ENCODE results near the gene HDGFL3. TPM values are rescaled to one million over a fixed set of nuclear protein-coding genes. Genes with fewer than 3 reads are reported as not detected.

HDGFL3 gene
- total and polyA plus RNA-seq, 4 experiments from 2014 or later, result 1.7 to 6.5 (median 3.3) TPM

- Histone ChIP-seq H3K27ac (ENCODE audit: low read depth, low read length) (no peak overlapping the region), H3K4me1 (ENCODE audit: insufficient read depth, low read length) (no peaks in the 10 kb centered on the region), H3K27me3 (ENCODE audit: insufficient read depth, low read length) (no peaks in the 10 kb centered on the region), H3K36me3 (ENCODE audit: insufficient read depth, low read length) (no peaks in the 10 kb centered on the region), H3K9me3 (ENCODE audit: control insufficient read depth in 1 of 2, low read length in 2 of 2) (no peaks in the 10 kb centered on the region), H3K4me3 (ENCODE audit: low read length in 2 of 2) (no peak overlapping the region)
- CTCF ChIA-PET (ENCODE audit: partially characterized antibody), result no interaction called here
- DNase-seq, result no peak
- H3K4me3 Mint-ChIP-seq, result no peak overlapping the region
- no peaks in the 10 kb centered on the region for H3K4me1 Mint-ChIP-seq
- POLR2A ChIA-PET (ENCODE audit: partially characterized antibody), result no interaction called here
- H3K36me3 Mint-ChIP-seq, result no peaks in the 10 kb centered on the region
- H3K27ac Mint-ChIP-seq, result no peak overlapping the region
- peaks cover 0 to 3% (median 0%) of the 10 kb centered on the region in 8 donors for H3K9me3 Mint-ChIP-seq
- H3K27me3 Mint-ChIP-seq, result peaks cover 5 to 8% of the 10 kb centered on the region in 2 donors
- intact Hi-C loops (cut with micrococcal nuclease), result no loop called here
Measured at GRCh38 chr15:83115831-83116565, 91.6 kb downstream of the HDGFL3 start.

- Histone ChIP-seq H3K4me1 (ENCODE audit: insufficient read depth, low read length) (no peaks in the 10 kb centered on the region), H3K9me3 (ENCODE audit: control insufficient read depth in 1 of 2, low read length in 2 of 2) (no peaks in the 10 kb centered on the region), H3K27ac (ENCODE audit: low read depth, low read length) (no peak overlapping the region), H3K36me3 (ENCODE audit: insufficient read depth, low read length) (no peaks in the 10 kb centered on the region), H3K4me3 (ENCODE audit: low read length in 2 of 2) (no peak overlapping the region), H3K27me3 (ENCODE audit: insufficient read depth, low read length) (no peaks in the 10 kb centered on the region)
- Mint-ChIP-seq H3K9me3 (peaks cover 0 to 3% (median 0%) of the 10 kb centered on the region in 8 donors), H3K27me3 (peaks cover 8 to 10% of the 10 kb centered on the region in 2 donors), H3K36me3 (no peaks in the 10 kb centered on the region), H3K4me1 (no peaks in the 10 kb centered on the region), H3K4me3 (no peak overlapping the region), H3K27ac (no peak overlapping the region)
- no peak for DNase-seq
- POLR2A ChIA-PET (ENCODE audit: partially characterized antibody), result no interaction called here
- intact Hi-C loops (cut with micrococcal nuclease), result no loop called here
- CTCF ChIA-PET (ENCODE audit: partially characterized antibody), result no interaction called here
Measured at GRCh38 chr15:83115410-83115809, 92.2 kb downstream of the HDGFL3 start.

- no peaks in the 10 kb centered on the region for H3K36me3 Mint-ChIP-seq
Measured at GRCh38 chr15:83114856-83115255, 92.8 kb downstream of the HDGFL3 start.

GRCh38 chr15:83113881-83114674, 93.5 kb downstream of the HDGFL3 start:
- H3K27ac ChIP-seq (ENCODE audit: low read depth, low read length), result no peak overlapping the region
- no peak overlapping the region for H3K4me3 ChIP-seq (ENCODE audit: low read length in 2 of 2)
- H3K4me1 ChIP-seq (ENCODE audit: insufficient read depth, low read length), result no peaks in the 10 kb centered on the region
- Mint-ChIP-seq H3K27ac (no peak overlapping the region), H3K27me3 (peaks cover 17 to 22% of the 10 kb centered on the region in 2 donors), H3K9me3 (peaks cover 0 to 3% (median 0%) of the 10 kb centered on the region in 8 donors), H3K4me3 (no peak overlapping the region), H3K36me3 (no peaks in the 10 kb centered on the region), H3K4me1 (peaks cover 0 to 3% (median 2%) of the 10 kb centered on the region in 4 donors)
- H3K27me3 ChIP-seq (ENCODE audit: insufficient read depth, low read length), result no peaks in the 10 kb centered on the region
- no peak for DNase-seq
- intact Hi-C loops (cut with micrococcal nuclease), result no loop called here
- ChIA-PET CTCF (ENCODE audit: partially characterized antibody) (no interaction called here), POLR2A (ENCODE audit: partially characterized antibody) (no interaction called here)
- no peaks in the 10 kb centered on the region for H3K36me3 ChIP-seq (ENCODE audit: insufficient read depth, low read length)
- no peaks in the 10 kb centered on the region for H3K9me3 ChIP-seq (ENCODE audit: control insufficient read depth in 1 of 2, low read length in 2 of 2)

More at GRCh38 chr15:83114856-83115255, 92.8 kb downstream of the HDGFL3 start:
- Histone ChIP-seq H3K36me3 (ENCODE audit: insufficient read depth, low read length) (no peaks in the 10 kb centered on the region), H3K4me3 (ENCODE audit: low read length in 2 of 2) (no peak overlapping the region), H3K9me3 (ENCODE audit: control insufficient read depth in 1 of 2, low read length in 2 of 2) (no peaks in the 10 kb centered on the region), H3K27me3 (ENCODE audit: insufficient read depth, low read length) (no peaks in the 10 kb centered on the region), H3K4me1 (ENCODE audit: insufficient read depth, low read length) (no peaks in the 10 kb centered on the region), H3K27ac (ENCODE audit: low read depth, low read length) (no peak overlapping the region)
- no peak for DNase-seq
- Mint-ChIP-seq H3K4me3 (no peak overlapping the region), H3K9me3 (peaks cover 0 to 3% (median 0%) of the 10 kb centered on the region in 8 donors), H3K27me3 (peaks cover 12 to 15% of the 10 kb centered on the region in 2 donors), H3K4me1 (no peaks in the 10 kb centered on the region), H3K27ac (no peak overlapping the region)
- CTCF ChIA-PET (ENCODE audit: partially characterized antibody), result no interaction called here
- POLR2A ChIA-PET (ENCODE audit: partially characterized antibody), result no interaction called here
- intact Hi-C loops (cut with micrococcal nuclease), result no loop called here

GRCh38 chr15:83112956-83113299, 94.7 kb downstream of the HDGFL3 start:
- no peak overlapping the region for H3K4me3 Mint-ChIP-seq
- peaks cover 0 to 3% (median 0%) of the 10 kb centered on the region in 8 donors for H3K9me3 Mint-ChIP-seq
- H3K27me3 Mint-ChIP-seq, result peaks cover 22 to 33% of the 10 kb centered on the region in 2 donors
- H3K4me1 Mint-ChIP-seq, result peaks cover 2 to 14% (median 8%) of the 10 kb centered on the region in 4 donors
- no peaks in the 10 kb centered on the region for H3K36me3 ChIP-seq (ENCODE audit: insufficient read depth, low read length)
- no peak overlapping the region for H3K27ac ChIP-seq (ENCODE audit: low read depth, low read length)
- intact Hi-C loops (cut with micrococcal nuclease), result no loop called here
- CTCF ChIA-PET (ENCODE audit: partially characterized antibody), result no interaction called here
- DNase-seq, result no peak
- no peaks in the 10 kb centered on the region for H3K9me3 ChIP-seq (ENCODE audit: control insufficient read depth in 1 of 2, low read length in 2 of 2)
- POLR2A ChIA-PET (ENCODE audit: partially characterized antibody), result no interaction called here
- peaks cover 11% of the 10 kb centered on the region for H3K27me3 ChIP-seq (ENCODE audit: insufficient read depth, low read length)
- no peaks in the 10 kb centered on the region for H3K36me3 Mint-ChIP-seq
- H3K4me1 ChIP-seq (ENCODE audit: insufficient read depth, low read length), result peaks cover 8% of the 10 kb centered on the region
- H3K27ac Mint-ChIP-seq, result no peak overlapping the region
- H3K4me3 ChIP-seq (ENCODE audit: low read length in 2 of 2), result no peak overlapping the region

GRCh38 chr15:83112233-83112955, 95.2 kb downstream of the HDGFL3 start:
- Mint-ChIP-seq H3K4me3 (no peak overlapping the region), H3K27ac (no peak overlapping the region), H3K36me3 (no peaks in the 10 kb centered on the region), H3K9me3 (peaks cover 0 to 3% (median 0%) of the 10 kb centered on the region in 8 donors), H3K27me3 (peaks cover 22 to 33% of the 10 kb centered on the region in 2 donors), H3K4me1 (peaks cover 2 to 14% (median 8%) of the 10 kb centered on the region in 4 donors)
- Histone ChIP-seq H3K27me3 (ENCODE audit: insufficient read depth, low read length) (peaks cover 11% of the 10 kb centered on the region), H3K36me3 (ENCODE audit: insufficient read depth, low read length) (no peaks in the 10 kb centered on the region), H3K27ac (ENCODE audit: low read depth, low read length) (no peak overlapping the region), H3K4me3 (ENCODE audit: low read length in 2 of 2) (no peak overlapping the region), H3K9me3 (ENCODE audit: control insufficient read depth in 1 of 2, low read length in 2 of 2) (no peaks in the 10 kb centered on the region), H3K4me1 (ENCODE audit: insufficient read depth, low read length) (peaks cover 11% of the 10 kb centered on the region)
- CTCF ChIA-PET (ENCODE audit: partially characterized antibody), result no interaction called here
- DNase-seq, result no peak
- POLR2A ChIA-PET (ENCODE audit: partially characterized antibody), result no interaction called here
- intact Hi-C loops (cut with micrococcal nuclease), result no loop called here

- Mint-ChIP-seq H3K4me3 (no peak overlapping the region), H3K27ac (no peak overlapping the region), H3K36me3 (no peaks in the 10 kb centered on the region), H3K4me1 (peaks cover 6 to 20% (median 12%) of the 10 kb centered on the region in 4 donors), H3K9me3 (peaks cover 0 to 3% (median 0%) of the 10 kb centered on the region in 8 donors), H3K27me3 (peaks cover 28 to 38% of the 10 kb centered on the region in 2 donors)
- H3K27me3 ChIP-seq (ENCODE audit: insufficient read depth, low read length), result peaks cover 11% of the 10 kb centered on the region
- no peaks in the 10 kb centered on the region for H3K36me3 ChIP-seq (ENCODE audit: insufficient read depth, low read length)
- H3K9me3 ChIP-seq (ENCODE audit: control insufficient read depth in 1 of 2, low read length in 2 of 2), result no peaks in the 10 kb centered on the region
- ChIA-PET POLR2A (ENCODE audit: partially characterized antibody) (no interaction called here), CTCF (ENCODE audit: partially characterized antibody) (no interaction called here)
- no peak for DNase-seq
- no peak overlapping the region for H3K4me3 ChIP-seq (ENCODE audit: low read length in 2 of 2)
- H3K27ac ChIP-seq (ENCODE audit: low read depth, low read length), result no peak overlapping the region
- intact Hi-C loops (cut with micrococcal nuclease), result no loop called here
- H3K4me1 ChIP-seq (ENCODE audit: insufficient read depth, low read length), result peaks cover 11% of the 10 kb centered on the region
Measured at GRCh38 chr15:83111149-83111548, 96.5 kb downstream of the HDGFL3 start.

Measured in CD4-positive, alpha-beta memory T cell (primary cell).